ENCODE measurements around the gene NCCRP1.

The NCCRP1 gene

DNA sequence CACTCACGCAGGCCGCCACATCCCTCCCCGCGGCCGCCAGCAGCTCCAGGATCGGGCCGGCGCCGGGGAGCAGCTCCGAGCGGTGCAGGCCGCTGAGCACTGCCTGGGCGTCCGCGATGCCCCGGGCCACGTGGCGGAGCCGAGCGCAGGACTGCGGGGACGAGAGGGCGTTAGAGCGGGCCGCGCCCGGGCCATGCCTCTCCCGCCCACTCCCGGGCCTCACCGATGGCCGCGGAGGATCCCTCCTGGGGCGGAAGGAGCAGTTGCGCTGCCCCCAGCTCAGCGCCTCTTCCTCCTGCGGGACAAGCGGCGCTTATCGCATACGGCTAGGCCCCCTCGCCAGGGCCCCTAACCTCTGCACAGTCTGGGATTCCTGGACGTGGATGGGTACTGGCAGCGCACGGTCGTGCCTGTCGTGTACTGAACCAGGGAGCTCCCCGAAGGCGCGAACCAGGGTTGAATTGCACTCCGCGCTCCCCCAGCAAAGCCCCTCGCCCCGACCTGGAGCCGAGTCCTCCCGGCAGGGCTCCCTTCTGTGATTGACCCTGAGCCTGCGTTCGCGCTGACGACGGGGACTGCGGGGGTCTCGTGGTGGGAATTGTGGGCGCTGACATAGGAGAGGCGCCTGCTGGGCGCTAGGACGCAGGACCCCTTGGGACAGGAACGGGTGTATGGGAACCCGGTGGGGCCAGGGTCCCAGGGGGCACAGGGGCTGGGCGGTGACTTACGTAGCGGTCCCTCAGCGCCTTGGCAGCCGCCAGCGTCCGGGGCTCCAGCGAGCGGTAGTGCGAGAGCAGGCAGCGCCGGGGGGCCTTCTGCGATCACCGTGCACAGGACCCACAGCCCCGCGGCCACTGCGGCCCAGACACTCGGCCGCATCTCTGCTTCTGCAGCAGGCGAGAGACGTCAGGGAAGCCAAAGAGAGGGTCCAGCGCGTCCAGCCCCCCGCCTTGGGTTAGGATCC, 51.2 kb downstream of the NCCRP1 start:
- DNase-seq, result no peak

- no peak for DNase-seq
Measured at GRCh38 chr19:39248806-39249205, 52.0 kb downstream of the NCCRP1 start, which contains the start of gene IFNL4. Gene IFNL4 (minus strand): TSS chr19:39248856.

GRCh38 chr19:39251081-39251480, 54.3 kb downstream of the NCCRP1 start:
- no peak for DNase-seq
